T-helper 1 cell treated with Interleukin-12 subunit alpha and Interleukin-12 subunit beta and Interleukin-4 antibody, amounts not matched to agents 30 μg/mL and 1 μg/mL, for 36 hours (primary cell): ENCODE measurements around the gene MAP2K7.

ENCODE experiments used
- H3K27ac Mint-ChIP-seq: one replicate; pipeline ENCODE4 v1.8.0; 2021; ENCODE audit warnings: mild to moderate bottlenecking, mixed read lengths
- H3K27me3 Mint-ChIP-seq: one replicate; pipeline ENCODE4 v1.8.0; 2021; ENCODE audit warnings: low read depth, mixed read lengths
- H3K36me3 Mint-ChIP-seq: one replicate; pipeline ENCODE4 v1.8.0; 2021; ENCODE audit warnings: low read depth, mixed read lengths
- H3K4me1 Mint-ChIP-seq: one replicate; pipeline ENCODE4 v1.8.0; 2021; ENCODE audit warnings: low read depth, mixed read lengths
- H3K4me3 Mint-ChIP-seq: one replicate; pipeline ENCODE4 v1.8.0; 2021; ENCODE audit warnings: mild to moderate bottlenecking, moderate library complexity, mixed read lengths
- H3K9me3 Mint-ChIP-seq: one replicate; pipeline ENCODE4 v1.8.0; 2021; ENCODE audit warnings: mixed read lengths

Gene MAP2K7

DNA sequence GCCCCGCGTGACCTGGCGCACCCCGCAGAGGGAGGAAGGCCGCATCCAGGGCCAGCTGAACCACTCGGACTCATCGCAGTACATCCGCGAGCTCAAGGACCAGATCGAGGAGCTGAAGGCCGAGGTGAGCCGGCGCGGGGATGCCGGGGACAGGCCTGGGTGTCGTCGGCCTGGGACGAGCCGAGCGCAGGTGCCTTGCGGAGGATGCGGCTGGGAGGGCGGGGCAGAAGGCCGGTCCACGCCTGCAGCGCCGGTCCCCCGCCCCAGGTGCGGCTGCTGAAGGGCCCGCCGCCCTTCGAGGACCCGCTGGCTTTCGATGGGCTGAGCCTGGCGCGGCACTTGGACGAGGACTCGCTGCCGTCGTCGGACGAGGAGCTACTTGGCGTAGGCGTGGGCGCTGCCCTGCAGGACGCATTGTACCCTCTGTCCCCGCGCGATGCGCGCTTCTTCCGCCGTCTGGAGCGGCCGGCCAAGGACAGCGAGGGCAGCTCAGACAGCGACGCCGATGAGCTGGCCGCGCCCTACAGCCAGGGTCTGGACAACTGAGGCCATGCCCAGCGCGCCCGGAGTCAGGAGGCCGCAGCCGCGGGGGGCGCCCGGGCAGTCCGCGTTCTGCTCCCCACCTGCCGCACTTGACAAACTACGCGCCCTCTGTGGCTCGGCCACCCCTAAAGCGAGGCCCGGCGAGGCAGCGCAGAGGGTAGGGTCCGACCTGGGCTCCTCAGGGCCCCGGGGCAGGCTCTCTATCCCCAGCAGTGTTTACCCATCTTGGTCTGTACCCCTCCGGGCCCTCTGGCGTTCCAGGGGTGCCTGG, 40.3 kb upstream of the MAP2K7 start:
- H3K36me3 Mint-ChIP-seq = no peaks in the 10 kb centered on the region
- H3K27ac Mint-ChIP-seq = no peak overlapping the region
- H3K9me3 Mint-ChIP-seq = no peaks in the 10 kb centered on the region
- H3K4me1 Mint-ChIP-seq = peaks cover 7% of the 10 kb centered on the region
- H3K4me3 Mint-ChIP-seq = no peak overlapping the region
- H3K27me3 Mint-ChIP-seq = peaks cover 44% of the 10 kb centered on the region

DNA sequence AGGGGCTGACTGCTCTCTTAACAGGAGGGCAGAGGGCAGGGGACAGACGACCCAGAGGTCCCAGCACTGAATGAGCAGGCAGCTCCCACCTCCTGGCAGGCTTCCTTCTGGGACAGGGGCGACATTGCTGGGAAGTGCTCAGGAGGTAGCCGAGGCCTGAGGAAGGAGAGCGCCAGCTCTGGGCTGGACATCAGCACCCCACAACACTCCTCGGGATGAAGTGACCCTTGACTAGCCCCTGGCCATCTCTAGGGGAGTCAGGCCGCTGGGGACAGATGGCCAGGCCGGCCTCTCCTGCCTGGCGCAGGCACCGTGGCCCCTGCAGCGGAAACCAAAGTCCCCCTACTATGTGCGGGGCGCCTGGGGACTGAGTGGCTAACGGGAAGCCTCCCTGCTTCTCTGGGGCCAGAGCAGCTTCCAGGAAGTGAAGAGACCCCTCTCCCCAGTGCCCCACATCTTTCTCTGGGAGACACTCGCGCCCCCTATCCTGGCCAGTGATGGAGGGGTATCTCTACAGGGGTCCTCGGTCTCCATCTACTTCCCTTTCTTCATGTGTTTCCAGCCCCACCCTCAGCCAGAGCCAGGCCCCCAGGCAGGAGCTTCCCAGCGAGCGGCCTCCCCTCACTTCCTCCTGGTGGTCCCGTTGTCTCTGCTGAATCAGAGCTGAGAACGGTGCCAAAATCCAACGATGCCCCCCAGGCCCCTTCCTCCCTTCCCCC, 39.5 kb upstream of the MAP2K7 start:
- Mint-ChIP-seq H3K9me3 (no peaks in the 10 kb centered on the region), H3K4me3 (no peak overlapping the region), H3K36me3 (no peaks in the 10 kb centered on the region), H3K27ac (no peak overlapping the region), H3K27me3 (peaks cover 44% of the 10 kb centered on the region), H3K4me1 (peaks cover 11% of the 10 kb centered on the region)

DNA sequence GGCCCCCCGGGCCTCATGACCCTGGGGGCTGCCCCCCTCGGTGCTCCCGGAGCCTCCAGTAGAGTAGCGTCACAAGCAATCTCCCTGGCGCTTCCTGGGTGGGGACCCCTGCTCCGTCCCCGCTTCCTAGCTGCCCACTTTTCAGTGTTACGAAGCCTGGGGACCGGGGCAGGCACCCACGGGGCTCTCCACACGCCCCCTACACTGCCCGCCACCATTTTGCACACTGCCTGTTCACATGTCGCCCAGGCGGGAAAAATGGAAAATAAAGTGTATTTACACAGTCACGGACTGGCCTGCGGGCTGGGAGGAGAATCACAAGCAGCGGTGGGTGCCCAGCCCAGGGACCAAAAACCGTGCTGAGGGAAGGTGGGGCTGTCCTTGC, 39.0 kb upstream of the MAP2K7 start:
- no peak overlapping the region for H3K27ac Mint-ChIP-seq
- no peaks in the 10 kb centered on the region for H3K36me3 Mint-ChIP-seq
- peaks cover 11% of the 10 kb centered on the region for H3K4me1 Mint-ChIP-seq
- no peaks in the 10 kb centered on the region for H3K9me3 Mint-ChIP-seq
- H3K27me3 Mint-ChIP-seq = peaks cover 44% of the 10 kb centered on the region
- no peak overlapping the region for H3K4me3 Mint-ChIP-seq

DNA sequence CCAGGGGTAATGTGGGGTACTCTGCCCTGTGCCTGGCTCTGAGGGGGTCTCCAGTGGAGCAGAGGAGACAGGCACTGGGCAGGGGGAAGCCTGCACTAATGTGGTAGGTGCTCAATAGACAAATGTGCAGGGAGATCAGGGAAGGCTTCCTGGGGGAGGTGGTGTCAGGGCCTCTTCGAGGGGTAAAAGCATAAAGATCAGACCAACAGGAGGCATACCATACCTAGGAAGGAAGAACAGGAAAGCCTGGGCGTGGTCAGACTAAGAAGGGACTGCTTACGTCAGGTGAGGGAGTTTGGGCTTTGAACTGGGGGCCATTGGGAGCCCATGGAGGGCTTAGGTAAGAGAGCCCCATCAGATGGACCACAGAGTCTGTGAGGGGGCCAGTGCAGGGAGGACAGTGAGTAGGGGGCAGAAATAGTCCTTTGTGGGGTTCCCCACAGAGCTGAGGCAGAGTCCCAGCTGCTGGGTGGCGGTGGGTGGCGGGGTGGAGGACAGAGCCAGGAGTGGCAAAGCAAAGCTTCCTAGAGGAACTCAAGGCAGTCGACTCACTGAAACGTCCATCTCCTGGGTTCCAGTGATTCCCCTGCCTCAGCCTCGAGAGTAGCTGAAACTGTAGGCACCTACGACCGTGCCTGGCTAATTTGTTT, 38.3 kb upstream of the MAP2K7 start:
- Mint-ChIP-seq H3K36me3 (no peaks in the 10 kb centered on the region), H3K4me1 (peaks cover 12% of the 10 kb centered on the region), H3K27me3 (peaks cover 44% of the 10 kb centered on the region), H3K27ac (peak overlapping the region; percentile 63), H3K4me3 (peak overlapping the region; percentile 67), H3K9me3 (no peaks in the 10 kb centered on the region)

DNA sequence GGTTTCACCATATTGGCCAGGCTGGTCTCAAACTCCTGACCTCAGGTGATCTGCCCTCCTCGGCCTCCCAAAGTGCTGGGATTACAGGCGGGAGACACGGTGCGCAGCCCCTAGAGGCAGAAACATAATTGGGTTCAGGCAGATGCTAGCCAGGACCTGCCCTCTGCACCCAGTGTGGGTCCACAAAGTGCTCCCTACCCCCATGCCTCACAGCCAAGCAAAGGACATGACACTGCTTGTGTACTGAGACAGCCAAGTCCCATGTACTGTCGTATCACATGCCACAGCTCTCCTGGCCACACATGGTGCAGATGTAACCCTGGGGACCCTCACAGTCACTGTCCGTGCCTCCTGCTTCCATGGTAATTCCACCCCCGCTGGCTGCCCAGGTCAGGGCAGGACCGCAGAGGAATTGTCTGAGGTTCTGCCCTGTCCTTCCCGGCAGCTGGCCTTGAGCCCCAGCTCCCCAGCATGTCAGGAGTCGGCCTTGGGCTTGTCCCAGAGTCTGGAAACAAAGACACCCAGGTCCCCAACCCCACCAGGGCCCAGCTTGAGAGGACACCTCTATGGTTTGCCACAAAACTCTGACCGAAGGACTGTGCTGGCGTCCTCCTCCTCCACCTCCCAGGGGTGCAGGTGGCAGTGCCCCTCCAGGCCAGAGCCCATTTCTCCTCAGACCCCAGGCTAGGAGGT, 37.1 kb upstream of the MAP2K7 start:
- Mint-ChIP-seq H3K27ac (no peak overlapping the region), H3K27me3 (peaks cover 47% of the 10 kb centered on the region), H3K4me3 (no peak overlapping the region)

DNA sequence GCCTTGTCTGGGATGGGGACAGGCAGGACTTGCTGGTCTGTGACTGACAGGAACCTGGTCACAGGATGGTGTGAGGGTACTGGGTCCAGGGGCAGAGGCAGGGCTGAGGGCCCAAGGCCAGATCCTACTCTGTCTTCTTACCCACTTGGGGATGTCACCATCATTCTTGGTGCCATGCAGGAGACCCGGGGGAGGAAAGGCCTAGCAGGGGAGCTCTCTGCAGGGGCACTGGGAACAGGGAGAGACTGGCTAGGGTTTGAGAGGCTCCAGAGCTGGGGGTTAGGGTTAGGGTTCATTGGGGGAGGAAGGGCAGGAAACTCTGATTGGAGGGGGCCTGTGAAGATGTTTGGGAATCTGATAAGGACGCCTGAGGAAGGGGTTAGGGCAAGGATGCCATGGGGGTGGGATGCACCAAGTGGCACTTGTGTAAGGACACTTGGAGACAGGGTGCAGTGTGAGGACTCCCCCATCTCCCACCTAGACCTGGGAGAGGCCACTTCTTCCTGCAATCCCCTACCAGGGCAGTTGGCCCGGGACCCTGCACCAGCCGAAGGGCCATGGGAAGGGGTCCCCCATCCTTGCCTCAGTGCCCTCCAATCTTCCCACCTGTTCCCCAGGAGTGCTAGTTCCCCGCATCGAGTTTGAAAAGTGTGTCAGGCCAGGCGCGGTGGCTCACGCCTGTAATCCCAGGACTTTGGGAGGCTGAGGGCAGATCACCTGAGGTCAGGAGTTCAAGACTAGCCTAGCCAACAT, 36.4 kb upstream of the MAP2K7 start:
- Mint-ChIP-seq H3K9me3 (no peaks in the 10 kb centered on the region), H3K27me3 (peaks cover 54% of the 10 kb centered on the region), H3K36me3 (peaks cover 2% of the 10 kb centered on the region), H3K4me3 (no peak overlapping the region), H3K27ac (no peak overlapping the region), H3K4me1 (peaks cover 27% of the 10 kb centered on the region)

More for the DNA sequence above, 37.1 kb upstream of the MAP2K7 start:
- Mint-ChIP-seq H3K36me3 (peaks cover 2% of the 10 kb centered on the region), H3K4me1 (peaks cover 20% of the 10 kb centered on the region), H3K9me3 (no peaks in the 10 kb centered on the region)

DNA sequence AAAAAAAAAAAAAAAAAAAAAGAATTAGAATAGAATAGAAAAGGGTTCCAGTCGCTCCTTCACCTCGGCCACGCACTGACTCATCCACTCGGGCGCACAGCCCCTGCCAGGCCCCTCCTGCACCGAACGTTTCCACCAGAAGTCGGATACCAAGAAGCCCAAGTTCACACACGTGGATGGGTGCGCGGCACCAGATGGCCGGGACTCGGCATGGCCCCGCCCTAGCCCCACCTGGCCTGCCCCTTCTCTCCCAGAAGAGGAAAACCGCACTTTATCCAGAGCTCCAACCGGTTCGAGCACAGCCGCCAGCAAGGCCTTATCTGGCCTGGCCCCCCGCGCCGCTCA, 35.4 kb upstream of the MAP2K7 start:
- H3K36me3 Mint-ChIP-seq = peaks cover 2% of the 10 kb centered on the region
- peaks cover 27% of the 10 kb centered on the region for H3K4me1 Mint-ChIP-seq
- H3K9me3 Mint-ChIP-seq = no peaks in the 10 kb centered on the region
- no peak overlapping the region for H3K4me3 Mint-ChIP-seq
- H3K27ac Mint-ChIP-seq = no peak overlapping the region
- peaks cover 60% of the 10 kb centered on the region for H3K27me3 Mint-ChIP-seq

DNA sequence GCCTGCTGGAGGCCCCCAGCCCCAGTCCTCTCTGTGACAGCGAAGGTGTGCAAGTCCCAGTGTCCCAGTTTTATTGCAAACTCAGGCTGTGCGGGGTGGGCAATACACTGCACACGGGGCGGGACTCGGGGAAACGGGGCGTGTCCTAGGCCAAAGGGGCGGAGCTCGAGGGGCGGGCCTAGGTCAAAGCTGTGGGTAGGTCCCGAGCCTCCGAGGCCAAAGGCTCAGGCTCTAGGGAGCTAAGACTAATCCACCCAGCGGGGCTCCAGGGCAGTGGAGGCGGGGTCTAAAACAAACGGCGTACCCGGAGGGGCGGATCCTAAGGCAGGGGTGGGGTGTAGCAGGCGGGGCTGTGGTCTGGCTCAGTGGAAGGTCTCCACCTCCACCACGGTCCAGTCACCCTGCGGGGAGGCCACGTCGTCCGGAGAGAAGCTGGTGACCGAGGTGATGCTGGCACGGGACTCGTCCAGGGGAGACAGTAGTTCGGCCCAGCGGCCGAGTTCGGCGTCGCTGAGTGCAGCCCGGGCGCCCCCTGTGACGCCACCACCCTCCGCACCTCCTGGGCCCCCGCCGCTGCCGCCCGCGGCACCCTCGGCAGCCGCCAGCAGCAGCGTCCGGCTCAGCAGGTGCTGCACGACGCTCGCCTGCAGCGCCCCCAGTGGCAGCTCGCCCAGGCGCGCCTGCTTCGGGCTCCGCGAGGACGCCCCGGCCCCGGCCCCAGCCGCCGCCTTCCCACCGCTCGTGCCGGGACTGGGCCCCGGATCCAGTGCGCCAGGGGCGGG, 34.8 kb upstream of the MAP2K7 start:
- H3K27me3 Mint-ChIP-seq = peaks cover 59% of the 10 kb centered on the region
- peaks cover 2% of the 10 kb centered on the region for H3K36me3 Mint-ChIP-seq
- H3K27ac Mint-ChIP-seq = no peak overlapping the region
- H3K4me3 Mint-ChIP-seq = peak overlapping the region; percentile 65
- H3K9me3 Mint-ChIP-seq = no peaks in the 10 kb centered on the region
- peaks cover 27% of the 10 kb centered on the region for H3K4me1 Mint-ChIP-seq

DNA sequence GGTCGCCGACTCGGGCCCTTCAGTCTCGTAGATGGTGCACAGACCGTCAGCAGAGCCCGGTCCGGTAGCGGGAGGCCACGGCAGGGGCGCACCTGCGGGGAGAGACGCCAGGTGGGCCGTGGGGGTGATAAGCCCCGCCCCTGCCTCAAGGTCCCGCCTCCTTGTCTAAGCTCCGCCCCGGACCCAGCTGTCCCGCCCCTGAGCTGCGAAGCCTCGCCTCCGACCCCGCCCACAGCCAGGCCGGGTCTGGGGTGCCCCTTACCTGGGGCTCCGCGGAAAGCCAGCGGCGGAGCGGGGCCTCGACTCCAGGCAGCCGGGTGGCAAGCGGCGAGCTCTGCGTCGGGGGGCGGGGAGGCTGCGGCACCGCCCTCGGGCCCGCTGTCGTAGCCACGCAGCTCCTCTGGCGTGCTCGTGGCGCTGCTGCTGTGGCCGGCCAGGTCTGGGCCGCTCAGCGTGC, 34.2 kb upstream of the MAP2K7 start:
- H3K27me3 Mint-ChIP-seq = peaks cover 56% of the 10 kb centered on the region
- no peak overlapping the region for H3K27ac Mint-ChIP-seq
- peaks cover 2% of the 10 kb centered on the region for H3K36me3 Mint-ChIP-seq
- H3K4me3 Mint-ChIP-seq = peak overlapping the region; percentile 61
- H3K4me1 Mint-ChIP-seq = peaks cover 27% of the 10 kb centered on the region
- H3K9me3 Mint-ChIP-seq = no peaks in the 10 kb centered on the region

DNA sequence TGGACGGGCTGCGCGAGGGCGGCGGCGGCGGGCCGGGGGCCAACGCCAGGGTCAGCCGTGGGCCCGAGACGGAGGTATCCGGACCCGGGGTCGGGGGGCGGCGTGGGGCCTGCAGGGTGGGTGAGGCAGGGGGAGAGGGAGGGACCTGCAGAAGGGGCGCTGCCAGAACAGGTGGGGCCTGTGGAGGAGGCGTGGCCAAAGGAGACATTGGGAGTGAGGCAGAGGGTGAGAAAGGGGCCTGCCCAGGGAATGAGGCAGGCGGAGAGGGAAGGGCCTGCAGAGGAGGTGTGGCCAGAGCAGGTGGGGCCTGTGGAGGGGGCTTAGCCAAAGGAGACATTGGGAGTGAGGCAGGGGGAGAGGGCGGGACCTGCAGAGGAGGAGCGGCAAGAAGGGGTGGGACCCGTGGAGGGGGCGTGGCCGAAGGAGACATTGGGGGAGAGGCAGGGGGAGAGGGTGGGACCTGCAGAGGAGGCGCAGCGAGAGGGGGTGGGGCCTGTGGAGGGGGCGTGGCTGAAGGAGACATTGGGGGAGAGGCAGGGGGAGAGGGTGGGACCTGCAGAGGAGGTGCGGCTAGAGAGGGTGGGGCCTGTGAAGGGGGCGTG, 33.7 kb upstream of the MAP2K7 start:
- peaks cover 2% of the 10 kb centered on the region for H3K36me3 Mint-ChIP-seq
- no peak overlapping the region for H3K27ac Mint-ChIP-seq
- no peaks in the 10 kb centered on the region for H3K9me3 Mint-ChIP-seq
- H3K4me3 Mint-ChIP-seq = peak overlapping the region; percentile 54
- H3K27me3 Mint-ChIP-seq = peaks cover 56% of the 10 kb centered on the region
- peaks cover 28% of the 10 kb centered on the region for H3K4me1 Mint-ChIP-seq

DNA sequence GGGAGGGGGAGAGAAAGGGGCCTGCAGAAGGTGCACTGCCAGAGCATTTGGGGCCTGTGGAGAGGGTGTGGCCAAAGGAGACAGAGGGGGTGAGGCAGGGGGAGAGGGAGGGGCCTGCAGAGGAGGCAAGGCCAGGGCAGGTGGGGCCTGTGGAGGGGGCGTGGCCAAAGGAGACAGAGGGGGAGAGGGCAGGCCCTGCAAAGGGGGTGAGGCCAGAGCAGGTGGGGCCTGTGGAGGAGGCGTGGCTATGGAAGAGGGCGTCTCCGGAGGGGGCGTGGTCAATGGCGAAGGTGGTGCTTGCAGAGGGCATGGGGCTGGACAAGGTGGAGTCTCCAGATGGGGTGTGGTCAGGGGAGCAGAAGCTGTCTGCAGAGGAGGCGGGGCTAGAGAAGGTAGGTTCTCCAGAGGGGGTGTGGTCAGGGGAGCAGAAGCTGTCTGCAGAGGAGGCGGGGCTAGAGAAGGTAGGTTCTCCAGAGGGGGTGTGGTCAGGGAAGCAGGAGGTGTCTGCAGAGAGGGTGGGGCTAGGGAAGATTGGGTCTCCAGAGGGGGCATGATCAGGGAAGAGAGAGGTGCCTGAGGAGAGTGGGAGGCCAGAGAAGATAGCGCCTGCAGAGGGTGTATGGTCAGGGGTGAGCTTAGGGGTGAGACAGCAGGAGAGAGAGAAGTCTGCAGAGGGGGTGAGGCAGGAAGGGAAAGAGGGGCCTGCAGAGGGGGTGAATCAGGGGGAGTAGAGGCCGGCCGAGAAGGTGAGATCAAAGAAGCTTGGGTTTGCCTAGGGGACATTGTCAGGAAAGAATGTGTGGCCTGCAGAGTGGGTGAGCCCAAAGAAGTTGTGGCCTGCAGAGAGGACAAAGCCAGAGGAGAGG, 32.9 kb upstream of the MAP2K7 start:
- Mint-ChIP-seq H3K4me1 (peaks cover 23% of the 10 kb centered on the region), H3K27ac (no peak overlapping the region), H3K9me3 (no peaks in the 10 kb centered on the region), H3K36me3 (peaks cover 2% of the 10 kb centered on the region), H3K4me3 (peak overlapping the region; percentile 60), H3K27me3 (peaks cover 56% of the 10 kb centered on the region)
